ENCODE data around the gene TMPRSS2.

The TMPRSS2 gene

DNA sequence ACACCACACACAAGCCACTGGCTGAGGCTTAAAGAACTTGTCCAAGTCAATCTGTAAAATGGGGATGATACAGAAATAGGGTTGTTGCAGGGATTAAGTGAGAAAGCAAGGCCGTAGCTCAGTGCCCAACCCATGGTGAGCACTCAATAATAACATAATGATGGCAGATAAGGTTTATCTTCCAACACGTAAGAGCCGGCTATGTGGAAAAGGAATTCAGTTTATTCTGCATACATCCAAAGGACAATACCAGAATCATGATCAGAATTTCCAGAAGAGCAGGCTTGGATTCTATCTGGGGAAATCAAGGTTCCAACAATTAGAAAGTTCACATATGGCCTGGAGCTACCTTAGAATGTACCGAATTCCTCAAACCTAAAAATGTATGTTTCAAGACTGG lies 4.6 kb downstream of the TMPRSS2 start:
- no peaks in the 10 kb centered on the region for H3K36me3 ChIP-seq (ENCODE audit: control insufficient read depth in 2 of 2, insufficient read depth in 1 of 2, low read length in 2 of 2)
- TF ChIP-seq ZNF366 (tag by site-specific recombination; conservative IDR thresholded peaks at IDR 0.05) (no peak), ZNF544 (tag by site-specific recombination; IDR thresholded peaks at IDR 0.05) (no peak), GLI4 (tag by site-specific recombination; IDR thresholded peaks at IDR 0.05) (no peak), FEZF1 (tag by site-specific recombination; IDR thresholded peaks at IDR 0.05) (no peak), ZNF501 (tag by site-specific recombination; IDR thresholded peaks at IDR 0.05) (no peak), ZNF701 (tag by site-specific recombination; IDR thresholded peaks at IDR 0.05) (no peak)
- TF ChIP-seq, protein P1, sequence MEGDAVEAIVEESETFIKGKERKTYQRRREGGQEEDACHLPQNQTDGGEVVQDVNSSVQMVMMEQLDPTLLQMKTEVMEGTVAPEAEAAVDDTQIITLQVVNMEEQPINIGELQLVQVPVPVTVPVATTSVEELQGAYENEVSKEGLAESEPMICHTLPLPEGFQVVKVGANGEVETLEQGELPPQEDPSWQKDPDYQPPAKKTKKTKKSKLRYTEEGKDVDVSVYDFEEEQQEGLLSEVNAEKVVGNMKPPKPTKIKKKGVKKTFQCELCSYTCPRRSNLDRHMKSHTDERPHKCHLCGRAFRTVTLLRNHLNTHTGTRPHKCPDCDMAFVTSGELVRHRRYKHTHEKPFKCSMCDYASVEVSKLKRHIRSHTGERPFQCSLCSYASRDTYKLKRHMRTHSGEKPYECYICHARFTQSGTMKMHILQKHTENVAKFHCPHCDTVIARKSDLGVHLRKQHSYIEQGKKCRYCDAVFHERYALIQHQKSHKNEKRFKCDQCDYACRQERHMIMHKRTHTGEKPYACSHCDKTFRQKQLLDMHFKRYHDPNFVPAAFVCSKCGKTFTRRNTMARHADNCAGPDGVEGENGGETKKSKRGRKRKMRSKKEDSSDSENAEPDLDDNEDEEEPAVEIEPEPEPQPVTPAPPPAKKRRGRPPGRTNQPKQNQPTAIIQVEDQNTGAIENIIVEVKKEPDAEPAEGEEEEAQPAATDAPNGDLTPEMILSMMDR (tag by site-specific recombination; IDR thresholded peaks at IDR 0.05), result no peak
- H3K27ac ChIP-seq (ENCODE audit: extremely low read depth, low read depth, low read length), result no peak overlapping the region
- H3K9me3 ChIP-seq (ENCODE audit: control insufficient read depth, insufficient read depth, low read depth, low read length), result no peaks in the 10 kb centered on the region
- POLR2A ChIA-PET, result no interaction called here
- no peaks in the 10 kb centered on the region; the same call in 1 of the 2 replicates for H3K4me1 ChIP-seq (ENCODE audit: control insufficient read depth, insufficient read depth, low read length)
- CTCF ChIA-PET, result interaction anchor here (0.6 kb wide), 1 partner anchor 109 kb away, joined by 3 read pairs; no protein-coding TSS in a partner anchor
- no peak overlapping the region for H3K4me3 ChIP-seq (ENCODE audit: low read depth, low read length)

DNA sequence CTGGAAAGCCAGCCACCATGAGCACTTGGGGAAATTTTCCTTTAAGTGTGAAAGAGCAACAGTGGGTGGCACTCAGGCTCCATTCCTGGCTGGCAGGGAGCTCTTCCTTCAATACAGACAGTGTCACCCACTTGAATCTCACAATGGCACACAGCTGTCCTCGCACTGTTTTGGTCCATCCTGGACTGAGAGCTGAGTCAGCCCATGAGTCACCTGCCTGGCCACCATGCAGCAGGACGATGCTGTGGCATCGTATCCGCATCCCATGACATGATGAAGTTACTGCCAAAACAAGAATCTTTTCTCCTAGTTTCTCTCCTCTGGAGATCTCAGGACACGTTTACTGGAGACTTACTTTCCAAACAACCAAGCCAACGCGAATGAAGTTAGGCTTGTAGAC lies 6.0 kb downstream of the TMPRSS2 start:
- ChIA-PET CTCF (interaction anchor here (0.5 to 0.6 kb wide), 2 partner anchors 51 to 107 kb away, joined by 3 read pairs; no protein-coding TSS in a partner anchor), POLR2A (no interaction called here)
- H3K4me1 ChIP-seq (ENCODE audit: control insufficient read depth, insufficient read depth, low read length), result no peaks in the 10 kb centered on the region
- H3K9me3 ChIP-seq (ENCODE audit: control insufficient read depth, insufficient read depth, low read depth, low read length), result no peaks in the 10 kb centered on the region
- no peak overlapping the region for H3K27ac ChIP-seq (ENCODE audit: extremely low read depth, low read depth, low read length)
- no peaks in the 10 kb centered on the region for H3K36me3 ChIP-seq (ENCODE audit: control insufficient read depth in 2 of 2, insufficient read depth in 1 of 2, low read length in 2 of 2)
- TF ChIP-seq, protein P2, sequence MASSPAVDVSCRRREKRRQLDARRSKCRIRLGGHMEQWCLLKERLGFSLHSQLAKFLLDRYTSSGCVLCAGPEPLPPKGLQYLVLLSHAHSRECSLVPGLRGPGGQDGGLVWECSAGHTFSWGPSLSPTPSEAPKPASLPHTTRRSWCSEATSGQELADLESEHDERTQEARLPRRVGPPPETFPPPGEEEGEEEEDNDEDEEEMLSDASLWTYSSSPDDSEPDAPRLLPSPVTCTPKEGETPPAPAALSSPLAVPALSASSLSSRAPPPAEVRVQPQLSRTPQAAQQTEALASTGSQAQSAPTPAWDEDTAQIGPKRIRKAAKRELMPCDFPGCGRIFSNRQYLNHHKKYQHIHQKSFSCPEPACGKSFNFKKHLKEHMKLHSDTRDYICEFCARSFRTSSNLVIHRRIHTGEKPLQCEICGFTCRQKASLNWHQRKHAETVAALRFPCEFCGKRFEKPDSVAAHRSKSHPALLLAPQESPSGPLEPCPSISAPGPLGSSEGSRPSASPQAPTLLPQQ (tag by site-specific recombination; IDR thresholded peaks at IDR 0.05), result no peak
- TF ChIP-seq, protein P3, sequence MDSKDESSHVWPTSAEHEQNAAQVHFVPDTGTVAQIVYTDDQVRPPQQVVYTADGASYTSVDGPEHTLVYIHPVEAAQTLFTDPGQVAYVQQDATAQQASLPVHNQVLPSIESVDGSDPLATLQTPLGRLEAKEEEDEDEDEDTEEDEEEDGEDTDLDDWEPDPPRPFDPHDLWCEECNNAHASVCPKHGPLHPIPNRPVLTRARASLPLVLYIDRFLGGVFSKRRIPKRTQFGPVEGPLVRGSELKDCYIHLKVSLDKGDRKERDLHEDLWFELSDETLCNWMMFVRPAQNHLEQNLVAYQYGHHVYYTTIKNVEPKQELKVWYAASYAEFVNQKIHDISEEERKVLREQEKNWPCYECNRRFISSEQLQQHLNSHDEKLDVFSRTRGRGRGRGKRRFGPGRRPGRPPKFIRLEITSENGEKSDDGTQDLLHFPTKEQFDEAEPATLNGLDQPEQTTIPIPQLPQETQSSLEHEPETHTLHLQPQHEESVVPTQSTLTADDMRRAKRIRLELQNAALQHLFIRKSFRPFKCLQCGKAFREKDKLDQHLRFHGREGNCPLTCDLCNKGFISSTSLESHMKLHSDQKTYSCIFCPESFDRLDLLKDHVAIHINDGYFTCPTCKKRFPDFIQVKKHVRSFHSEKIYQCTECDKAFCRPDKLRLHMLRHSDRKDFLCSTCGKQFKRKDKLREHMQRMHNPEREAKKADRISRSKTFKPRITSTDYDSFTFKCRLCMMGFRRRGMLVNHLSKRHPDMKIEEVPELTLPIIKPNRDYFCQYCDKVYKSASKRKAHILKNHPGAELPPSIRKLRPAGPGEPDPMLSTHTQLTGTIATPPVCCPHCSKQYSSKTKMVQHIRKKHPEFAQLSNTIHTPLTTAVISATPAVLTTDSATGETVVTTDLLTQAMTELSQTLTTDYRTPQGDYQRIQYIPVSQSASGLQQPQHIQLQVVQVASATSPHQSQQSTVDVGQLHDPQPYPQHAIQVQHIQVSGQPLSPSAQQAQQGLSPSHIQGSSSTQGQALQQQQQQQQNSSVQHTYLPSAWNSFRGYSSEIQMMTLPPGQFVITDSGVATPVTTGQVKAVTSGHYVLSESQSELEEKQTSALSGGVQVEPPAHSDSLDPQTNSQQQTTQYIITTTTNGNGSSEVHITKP (tag by site-specific recombination; IDR thresholded peaks at IDR 0.05), result no peak
- TF ChIP-seq GFI1B (tag by site-specific recombination; IDR thresholded peaks at IDR 0.05) (no peak), ZNF600 (tag by site-specific recombination; IDR thresholded peaks at IDR 0.05) (0 out of 2 replicates have a peak, but pooled peaks have one; percentile 19)
- H3K4me3 ChIP-seq (ENCODE audit: low read depth, low read length), result no peak overlapping the region

DNA sequence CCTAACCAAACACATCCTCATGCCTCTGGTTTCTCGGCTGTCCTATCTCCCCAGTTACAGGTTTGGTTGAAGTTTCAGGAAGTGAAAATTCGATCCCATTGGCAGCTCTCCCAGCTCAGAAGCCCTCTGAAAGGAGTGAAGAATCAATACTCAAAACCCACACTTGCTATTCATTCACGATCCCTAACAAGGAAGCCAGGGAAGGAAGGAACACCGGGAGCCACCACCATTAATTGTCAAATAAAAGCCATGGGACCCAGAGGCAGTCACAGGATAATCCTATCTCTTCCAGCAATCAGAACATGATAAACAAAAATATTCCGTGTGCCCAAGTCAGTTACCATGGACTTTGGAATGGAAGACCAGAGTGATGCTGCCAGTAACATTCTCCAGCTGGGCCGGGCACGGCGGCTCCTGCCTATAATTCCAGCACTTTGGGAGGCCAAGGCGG lies 7.0 kb downstream of the TMPRSS2 start:
- Histone ChIP-seq H3K9me3 (ENCODE audit: control insufficient read depth, insufficient read depth, low read depth, low read length) (no peaks in the 10 kb centered on the region), H3K4me1 (ENCODE audit: control insufficient read depth, insufficient read depth, low read length) (no peaks in the 10 kb centered on the region), H3K4me3 (ENCODE audit: low read depth, low read length) (no peak overlapping the region), H3K36me3 (ENCODE audit: control insufficient read depth in 2 of 2, insufficient read depth in 1 of 2, low read length in 2 of 2) (no peaks in the 10 kb centered on the region), H3K27ac (ENCODE audit: extremely low read depth, low read depth, low read length) (no peak overlapping the region)
- POLR2A ChIA-PET, result no interaction called here
- CTCF ChIA-PET, result interaction anchor here (1.8 kb wide), 1 partner anchor 218 kb away, joined by 4 read pairs; no protein-coding TSS in a partner anchor
- no peak for TF ChIP-seq ZNF548 (tag by site-specific recombination; IDR thresholded peaks at IDR 0.05)
- TF ChIP-seq, protein P4, sequence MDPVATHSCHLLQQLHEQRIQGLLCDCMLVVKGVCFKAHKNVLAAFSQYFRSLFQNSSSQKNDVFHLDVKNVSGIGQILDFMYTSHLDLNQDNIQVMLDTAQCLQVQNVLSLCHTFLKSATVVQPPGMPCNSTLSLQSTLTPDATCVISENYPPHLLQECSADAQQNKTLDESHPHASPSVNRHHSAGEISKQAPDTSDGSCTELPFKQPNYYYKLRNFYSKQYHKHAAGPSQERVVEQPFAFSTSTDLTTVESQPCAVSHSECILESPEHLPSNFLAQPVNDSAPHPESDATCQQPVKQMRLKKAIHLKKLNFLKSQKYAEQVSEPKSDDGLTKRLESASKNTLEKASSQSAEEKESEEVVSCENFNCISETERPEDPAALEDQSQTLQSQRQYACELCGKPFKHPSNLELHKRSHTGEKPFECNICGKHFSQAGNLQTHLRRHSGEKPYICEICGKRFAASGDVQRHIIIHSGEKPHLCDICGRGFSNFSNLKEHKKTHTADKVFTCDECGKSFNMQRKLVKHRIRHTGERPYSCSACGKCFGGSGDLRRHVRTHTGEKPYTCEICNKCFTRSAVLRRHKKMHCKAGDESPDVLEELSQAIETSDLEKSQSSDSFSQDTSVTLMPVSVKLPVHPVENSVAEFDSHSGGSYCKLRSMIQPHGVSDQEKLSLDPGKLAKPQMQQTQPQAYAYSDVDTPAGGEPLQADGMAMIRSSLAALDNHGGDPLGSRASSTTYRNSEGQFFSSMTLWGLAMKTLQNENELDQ (tag by site-specific recombination; IDR thresholded peaks at IDR 0.05; ENCODE audit: low read depth), result no peak
- TF ChIP-seq, protein P5, sequence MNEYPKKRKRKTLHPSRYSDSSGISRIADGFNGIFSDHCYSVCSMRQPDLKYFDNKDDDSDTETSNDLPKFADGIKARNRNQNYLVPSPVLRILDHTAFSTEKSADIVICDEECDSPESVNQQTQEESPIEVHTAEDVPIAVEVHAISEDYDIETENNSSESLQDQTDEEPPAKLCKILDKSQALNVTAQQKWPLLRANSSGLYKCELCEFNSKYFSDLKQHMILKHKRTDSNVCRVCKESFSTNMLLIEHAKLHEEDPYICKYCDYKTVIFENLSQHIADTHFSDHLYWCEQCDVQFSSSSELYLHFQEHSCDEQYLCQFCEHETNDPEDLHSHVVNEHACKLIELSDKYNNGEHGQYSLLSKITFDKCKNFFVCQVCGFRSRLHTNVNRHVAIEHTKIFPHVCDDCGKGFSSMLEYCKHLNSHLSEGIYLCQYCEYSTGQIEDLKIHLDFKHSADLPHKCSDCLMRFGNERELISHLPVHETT (tag by site-specific recombination; IDR thresholded peaks at IDR 0.05), result no peak
- no peak for TF ChIP-seq ZNF530 (tag by site-specific recombination; IDR thresholded peaks at IDR 0.05; ENCODE audit: low read depth)
- TF ChIP-seq ZNF174 (tag by site-specific recombination; IDR thresholded peaks at IDR 0.05), result no peak
- TF ChIP-seq ZNF146 (tag by site-specific recombination; IDR thresholded peaks at IDR 0.05), result no peak
- no peak for TF ChIP-seq ZBTB20 (tag by site-specific recombination; IDR thresholded peaks at IDR 0.05)
- TF ChIP-seq, protein P6, sequence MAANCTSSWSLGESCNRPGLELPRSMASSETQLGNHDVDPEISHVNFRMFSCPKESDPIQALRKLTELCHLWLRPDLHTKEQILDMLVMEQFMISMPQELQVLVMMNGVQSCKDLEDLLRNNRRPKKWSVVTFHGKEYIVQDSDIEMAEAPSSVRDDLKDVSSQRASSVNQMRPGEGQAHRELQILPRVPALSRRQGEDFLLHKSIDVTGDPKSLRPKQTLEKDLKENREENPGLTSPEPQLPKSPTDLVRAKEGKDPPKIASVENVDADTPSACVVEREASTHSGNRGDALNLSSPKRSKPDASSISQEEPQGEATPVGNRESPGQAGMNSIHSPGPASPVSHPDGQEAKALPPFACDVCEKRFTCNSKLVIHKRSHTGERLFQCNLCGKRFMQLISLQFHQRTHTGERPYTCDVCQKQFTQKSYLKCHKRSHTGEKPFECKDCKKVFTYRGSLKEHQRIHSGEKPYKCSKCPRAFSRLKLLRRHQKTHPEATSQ (tag by site-specific recombination; IDR thresholded peaks at IDR 0.05), result no peak
- no peak for TF ChIP-seq GLIS2 (tag by site-specific recombination; IDR thresholded peaks at IDR 0.05)

Data from HEK293 (cell line).